DOHH2 (cell line): Measurements from ENCODE around the gene ADCK2.

ENCODE experiments used
- H3F3A ChIP-seq: fragments of 200-600 bp; sonication (generic), shearing (Covaris generic); 2 replicates; pipeline ENCODE4 v1.6.0; 2016; ENCODE audit warnings: antibody characterized with exemption, mild to moderate bottlenecking; ENCODE audit not compliant: control insufficient read depth, insufficient read depth
- H3K27ac ChIP-seq: fragments of 200-600 bp; sonication (generic); 2 replicates; pipeline ENCODE4 v1.5.1; 2014; ENCODE audit warnings: low read depth, mild to moderate bottlenecking, low read length, moderate library complexity
- H3K27me3 ChIP-seq: fragments of 200-600 bp; sonication (generic); 2 replicates; pipeline ENCODE4 v1.6.1; 2014; ENCODE audit warnings: mild to moderate bottlenecking, low read length, mixed read lengths; ENCODE audit not compliant: control insufficient read depth
- H3K36me3 ChIP-seq: fragments of 200-600 bp; sonication (generic); 2 replicates; pipeline ENCODE4 v1.6.1; 2014; ENCODE audit warnings: mild to moderate bottlenecking, low read length, moderate library complexity, mixed read lengths; ENCODE audit not compliant: control insufficient read depth
- H3K4me1 ChIP-seq: fragments of 200-600 bp; sonication (generic); 2 replicates; pipeline ENCODE4 v1.6.1; 2014; ENCODE audit warnings: mild to moderate bottlenecking, low read length, mixed read lengths; ENCODE audit not compliant: control insufficient read depth
- H3K4me2 ChIP-seq: fragments of 200-600 bp; sonication (generic); 2 replicates; pipeline ENCODE4 v1.6.0; 2014; ENCODE audit warnings: mild to moderate bottlenecking, low read length, moderate library complexity
- H3K4me3 ChIP-seq: fragments of 200-600 bp; sonication (generic); 2 replicates; pipeline ENCODE4 v1.5.1; 2014; ENCODE audit warnings: mild to moderate bottlenecking, low read length, mixed read lengths
- H3K79me2 ChIP-seq: fragments of 200-600 bp; sonication (generic); 2 replicates; pipeline ENCODE4 v1.6.1; 2014; ENCODE audit warnings: mild to moderate bottlenecking, low read length, mixed read lengths; ENCODE audit not compliant: control insufficient read depth
- H3K9me2 ChIP-seq: fragments of 200-600 bp; sonication (generic); replicated peaks from 2 replicates; pipeline ENCODE4 v1.6.1; 2014; ENCODE audit warnings: mild to moderate bottlenecking, low read length, mixed read lengths; ENCODE audit not compliant: control insufficient read depth
- H3K9me3 ChIP-seq: fragments of 200-600 bp; sonication (generic); 2 replicates; pipeline ENCODE4 v1.6.1; 2014; ENCODE audit warnings: antibody characterized with exemption, low read length, mixed read lengths; ENCODE audit not compliant: control insufficient read depth, insufficient read depth
- H4K20me1 ChIP-seq: fragments of 200-600 bp; sonication (generic); 2 replicates; pipeline ENCODE4 v1.6.0; 2014; ENCODE audit warnings: low read depth, mild to moderate bottlenecking, antibody characterized with exemption, low read length, moderate library complexity; ENCODE audit not compliant: control insufficient read depth, insufficient read depth
- EZH2phosphoT487 ChIP-seq: fragments of 200-600 bp; sonication (generic); IDR thresholded peaks from 2 replicates; pipeline ENCODE4 v1.6.1; 2017; ENCODE audit warnings: borderline replicate concordance, mild to moderate bottlenecking, antibody characterized with exemption, low read length, moderate library complexity, mixed read lengths
- TF ChIP-seq, protein P1 (sequence below): fragments of 200-600 bp; sonication (generic); IDR thresholded peaks from one replicate; pipeline ENCODE4 v1.5.1; 2014; ENCODE audit warnings: antibody characterized with exemption, mild to moderate bottlenecking, low read depth, low read length; ENCODE audit not compliant: poor library complexity, severe bottlenecking

ADCK2 gene

DNA sequence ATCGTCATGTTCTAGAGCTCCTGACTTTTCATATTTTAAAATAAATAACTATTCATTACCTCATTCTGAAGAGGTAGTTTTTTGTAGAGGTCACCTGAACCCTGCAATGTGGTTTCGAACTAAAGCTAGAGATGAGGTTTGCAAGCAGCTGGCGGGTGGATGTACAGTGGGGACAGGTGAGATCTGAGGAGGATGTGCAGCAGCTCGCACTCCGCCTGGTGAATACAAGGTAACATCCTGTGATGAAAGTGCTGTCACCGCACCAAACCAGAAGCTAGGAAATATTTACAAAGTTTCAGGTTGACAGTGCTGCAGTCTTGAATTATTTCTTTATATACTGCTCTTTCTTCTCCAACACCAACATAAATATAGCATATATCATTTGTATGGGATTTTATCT, 50.3 kb downstream of the ADCK2 start:
- Histone ChIP-seq H3K27ac (no peak overlapping the region), H3K4me1 (peaks cover 8% of the 10 kb centered on the region), H3K27me3 (no peaks in the 10 kb centered on the region), H3F3A (peaks cover 12% of the 10 kb centered on the region; the same call in 1 of the 2 replicates), H3K79me2 (no peaks in the 10 kb centered on the region), H3K9me2 (no peaks in the 10 kb centered on the region), H3K4me3 (no peak overlapping the region), H3K36me3 (peaks cover 8% of the 10 kb centered on the region; the same call in 1 of the 2 replicates), H3K9me3 (no peaks in the 10 kb centered on the region), H3K4me2 (no peak overlapping the region), H4K20me1 (no peaks in the 10 kb centered on the region)
- TF ChIP-seq, protein P1, sequence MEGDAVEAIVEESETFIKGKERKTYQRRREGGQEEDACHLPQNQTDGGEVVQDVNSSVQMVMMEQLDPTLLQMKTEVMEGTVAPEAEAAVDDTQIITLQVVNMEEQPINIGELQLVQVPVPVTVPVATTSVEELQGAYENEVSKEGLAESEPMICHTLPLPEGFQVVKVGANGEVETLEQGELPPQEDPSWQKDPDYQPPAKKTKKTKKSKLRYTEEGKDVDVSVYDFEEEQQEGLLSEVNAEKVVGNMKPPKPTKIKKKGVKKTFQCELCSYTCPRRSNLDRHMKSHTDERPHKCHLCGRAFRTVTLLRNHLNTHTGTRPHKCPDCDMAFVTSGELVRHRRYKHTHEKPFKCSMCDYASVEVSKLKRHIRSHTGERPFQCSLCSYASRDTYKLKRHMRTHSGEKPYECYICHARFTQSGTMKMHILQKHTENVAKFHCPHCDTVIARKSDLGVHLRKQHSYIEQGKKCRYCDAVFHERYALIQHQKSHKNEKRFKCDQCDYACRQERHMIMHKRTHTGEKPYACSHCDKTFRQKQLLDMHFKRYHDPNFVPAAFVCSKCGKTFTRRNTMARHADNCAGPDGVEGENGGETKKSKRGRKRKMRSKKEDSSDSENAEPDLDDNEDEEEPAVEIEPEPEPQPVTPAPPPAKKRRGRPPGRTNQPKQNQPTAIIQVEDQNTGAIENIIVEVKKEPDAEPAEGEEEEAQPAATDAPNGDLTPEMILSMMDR, result no peak
- no peak for TF ChIP-seq EZH2phosphoT487

DNA sequence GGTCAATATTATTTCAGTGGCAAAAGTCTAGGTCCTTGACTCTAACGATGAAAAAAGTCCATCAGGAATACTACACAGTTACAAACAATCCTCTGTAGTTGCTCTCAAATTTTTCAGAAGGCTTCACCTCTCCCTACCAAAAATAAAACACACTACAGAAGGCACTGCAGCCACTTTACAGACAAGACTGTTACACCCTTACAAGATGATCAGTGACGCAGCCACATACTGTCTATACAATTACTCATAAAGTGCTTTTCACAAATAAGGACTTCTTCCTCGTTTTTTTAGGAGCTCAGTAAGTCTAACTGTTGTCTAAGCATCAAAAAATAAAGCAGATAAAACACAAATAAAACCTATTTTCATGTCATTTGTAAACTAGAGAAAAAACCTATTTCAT, 50.8 kb downstream of the ADCK2 start:
- Histone ChIP-seq H3K4me1 (peaks cover 8% of the 10 kb centered on the region), H3K79me2 (no peaks in the 10 kb centered on the region), H3K9me3 (no peaks in the 10 kb centered on the region), H3K27ac (no peak overlapping the region), H3F3A (peaks cover 12% of the 10 kb centered on the region; the same call in 1 of the 2 replicates), H3K27me3 (no peaks in the 10 kb centered on the region), H3K4me2 (no peak overlapping the region), H4K20me1 (no peaks in the 10 kb centered on the region), H3K4me3 (no peak overlapping the region), H3K36me3 (peaks cover 8% of the 10 kb centered on the region; the same call in 1 of the 2 replicates), H3K9me2 (no peaks in the 10 kb centered on the region)
- TF ChIP-seq, protein P1, result no peak
- TF ChIP-seq EZH2phosphoT487, result no peak

DNA sequence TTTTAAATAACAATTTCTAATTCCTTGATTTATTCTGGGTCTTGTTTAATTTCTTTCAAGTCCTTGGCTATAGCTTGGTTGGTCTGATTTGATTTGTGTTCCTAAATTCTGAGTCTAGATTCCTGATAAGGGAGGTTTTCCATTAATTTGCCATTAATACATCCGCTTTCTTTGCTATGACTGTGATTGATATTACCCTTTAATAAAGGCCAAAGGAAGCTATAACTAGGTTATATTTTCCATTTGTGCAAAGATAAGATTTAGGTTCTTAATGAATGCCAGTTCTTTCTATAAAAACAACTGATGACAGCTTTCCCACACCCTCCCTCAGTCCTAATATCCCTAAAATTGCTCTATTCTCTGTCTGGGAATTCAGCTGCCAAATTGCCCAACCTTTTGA, 52.0 kb downstream of the ADCK2 start:
- Histone ChIP-seq H3K4me1 (peaks cover 4% of the 10 kb centered on the region), H3K4me2 (no peak overlapping the region), H3K9me2 (no peaks in the 10 kb centered on the region), H3K27me3 (no peaks in the 10 kb centered on the region), H3F3A (peaks cover 6% of the 10 kb centered on the region; the same call in 1 of the 2 replicates), H3K27ac (no peak overlapping the region), H3K79me2 (no peaks in the 10 kb centered on the region), H3K4me3 (no peak overlapping the region), H3K9me3 (no peaks in the 10 kb centered on the region), H4K20me1 (no peaks in the 10 kb centered on the region), H3K36me3 (peaks cover 8% of the 10 kb centered on the region; the same call in 1 of the 2 replicates)
- TF ChIP-seq, protein P1, result no peak
- TF ChIP-seq EZH2phosphoT487, result no peak
